ENCODE measurements around the gene LYZL4. TPM values are rescaled to one million over a fixed set of nuclear protein-coding genes. Genes with fewer than 3 reads are reported as not detected.

The LYZL4 gene
- polyA plus RNA-seq, 1 of the 3 experiments (the other 2 are of a cell fraction): not detected

DNA sequence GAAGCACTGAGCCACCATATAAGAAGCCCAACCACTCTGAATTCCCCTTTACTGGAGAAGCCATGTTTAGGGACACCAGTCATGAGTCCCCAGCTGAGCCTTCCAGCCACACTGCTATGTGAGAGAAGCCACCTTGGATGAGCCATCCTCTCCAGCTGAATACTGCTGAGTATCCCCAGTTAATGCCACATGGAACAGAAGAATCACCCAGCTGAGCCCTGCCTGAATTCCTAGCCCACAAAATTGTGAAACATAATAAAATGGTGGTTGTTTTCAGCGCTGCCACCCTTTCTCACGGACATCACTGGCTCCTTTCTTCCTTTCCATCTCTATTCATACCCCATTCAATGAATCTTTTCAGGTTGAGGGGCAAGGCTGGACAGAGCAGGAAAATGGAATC lies 22.1 kb upstream of the LYZL4 start:
- no peaks in the 10 kb centered on the region for H3K9me2 ChIP-seq
- WGBS (ENCODE audit: low lambda C conversion rate): 7% methylated on average over 2 of the region's 2 CpGs
- H3F3A ChIP-seq (replicated peaks; ENCODE audit: insufficient read depth): no peaks in the 10 kb centered on the region
- no peak overlapping the region for H3K27ac ChIP-seq (ENCODE audit: low read depth in 2 of 2, low read length in 1 of 2)
- CTCF ChIA-PET: interaction anchor here (1.8 kb wide), 1 partner anchor 11 kb away, joined by 7 read pairs; no protein-coding TSS in a partner anchor
- no peaks in the 10 kb centered on the region for H3K79me2 ChIP-seq (ENCODE audit: insufficient read depth)
- H3K9ac ChIP-seq: no peak overlapping the region
- no peak for DNase-seq
- no peaks in the 10 kb centered on the region for H3K9me3 ChIP-seq
- no peaks in the 10 kb centered on the region for H3K36me3 ChIP-seq (replicated peaks in 1 of 2; ENCODE audit: control insufficient read depth in 1 of 2, insufficient read depth in 2 of 2, low read length in 1 of 2)
- no peak overlapping the region for H3K4me2 ChIP-seq
- H3K4me1 ChIP-seq (ENCODE audit: control insufficient read depth in 1 of 2, insufficient read depth in 2 of 2, low read depth in 1 of 2, low read length in 1 of 2): peaks cover 0 to 2% of the 10 kb centered on the region in 2 experiments; a peak in 1 of 4 replicates
- H4K20me1 ChIP-seq (ENCODE audit: insufficient read depth): no peaks in the 10 kb centered on the region
- H3K27me3 ChIP-seq (ENCODE audit: insufficient read depth): no peaks in the 10 kb centered on the region
- H3K4me3 ChIP-seq (ENCODE audit: low read depth in 2 of 2, low read length in 1 of 2): no peak overlapping the region
- POLR2A ChIA-PET: no interaction called here
- TF ChIP-seq NRF1 (IDR thresholded peaks at IDR 0.05; ENCODE audit: low read depth, low read length) (no peak), YY1 (IDR thresholded peaks at IDR 0.05; ENCODE audit: low read depth) (no peak), REST (IDR thresholded peaks at IDR 0.05; ENCODE audit: low read depth, low read length) (no peak), POLR2AphosphoS5 (IDR thresholded peaks at IDR 0.05; ENCODE audit: low read depth, low read length) (no peak), JUND (IDR thresholded peaks at IDR 0.05) (no peak), GABPA (IDR thresholded peaks at IDR 0.05; ENCODE audit: low read depth) (no peak), RAD21 (IDR thresholded peaks at IDR 0.05; ENCODE audit: low read length) (no peak), RXRA (IDR thresholded peaks at IDR 0.05; ENCODE audit: borderline replicate concordance, low read depth) (no peak), MEF2A (IDR thresholded peaks at IDR 0.05; ENCODE audit: borderline replicate concordance, low read depth) (no peak), FOXM1 (IDR thresholded peaks at IDR 0.05; ENCODE audit: low read depth) (no peak), EZH2phosphoT487 (IDR thresholded peaks at IDR 0.05; ENCODE audit: borderline replicate concordance, low read depth) (no peak), GATA2 (CRISPR knock-in tag; IDR thresholded peaks at IDR 0.05) (no peak), SIN3A (IDR thresholded peaks at IDR 0.05; ENCODE audit: borderline replicate concordance, low read depth, low read length) (no peak)
- TF ChIP-seq, protein P1, sequence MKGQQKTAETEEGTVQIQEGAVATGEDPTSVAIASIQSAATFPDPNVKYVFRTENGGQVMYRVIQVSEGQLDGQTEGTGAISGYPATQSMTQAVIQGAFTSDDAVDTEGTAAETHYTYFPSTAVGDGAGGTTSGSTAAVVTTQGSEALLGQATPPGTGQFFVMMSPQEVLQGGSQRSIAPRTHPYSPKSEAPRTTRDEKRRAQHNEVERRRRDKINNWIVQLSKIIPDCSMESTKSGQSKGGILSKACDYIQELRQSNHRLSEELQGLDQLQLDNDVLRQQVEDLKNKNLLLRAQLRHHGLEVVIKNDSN (IDR thresholded peaks at IDR 0.05; ENCODE audit: borderline replicate concordance, low read depth): no peak
- TF ChIP-seq, protein P2, sequence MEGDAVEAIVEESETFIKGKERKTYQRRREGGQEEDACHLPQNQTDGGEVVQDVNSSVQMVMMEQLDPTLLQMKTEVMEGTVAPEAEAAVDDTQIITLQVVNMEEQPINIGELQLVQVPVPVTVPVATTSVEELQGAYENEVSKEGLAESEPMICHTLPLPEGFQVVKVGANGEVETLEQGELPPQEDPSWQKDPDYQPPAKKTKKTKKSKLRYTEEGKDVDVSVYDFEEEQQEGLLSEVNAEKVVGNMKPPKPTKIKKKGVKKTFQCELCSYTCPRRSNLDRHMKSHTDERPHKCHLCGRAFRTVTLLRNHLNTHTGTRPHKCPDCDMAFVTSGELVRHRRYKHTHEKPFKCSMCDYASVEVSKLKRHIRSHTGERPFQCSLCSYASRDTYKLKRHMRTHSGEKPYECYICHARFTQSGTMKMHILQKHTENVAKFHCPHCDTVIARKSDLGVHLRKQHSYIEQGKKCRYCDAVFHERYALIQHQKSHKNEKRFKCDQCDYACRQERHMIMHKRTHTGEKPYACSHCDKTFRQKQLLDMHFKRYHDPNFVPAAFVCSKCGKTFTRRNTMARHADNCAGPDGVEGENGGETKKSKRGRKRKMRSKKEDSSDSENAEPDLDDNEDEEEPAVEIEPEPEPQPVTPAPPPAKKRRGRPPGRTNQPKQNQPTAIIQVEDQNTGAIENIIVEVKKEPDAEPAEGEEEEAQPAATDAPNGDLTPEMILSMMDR (IDR thresholded peaks at IDR 0.05): no peak
- H2AFZ ChIP-seq (ENCODE audit: low read depth): no peak overlapping the region
